A673 (cell line): Measurements from ENCODE around the gene SEPTIN10. TPM values are rescaled to one million over a fixed set of nuclear protein-coding genes. Genes with fewer than 3 reads are reported as not detected.

Experiments
- BruUV-seq: library from RNA; stranded (reverse); fragments of 400-500 nt; replicated peaks from 2 replicates; lab custom pipeline; 2021; lab: Mats Ljungman, UMichigan
- CTCF ChIA-PET: fragments of 300-600 bp; sonication (Branson Sonifier 250); formaldehyde crosslinking; loops from one replicate; lab custom pipeline; 2022; ENCODE audit warnings: antibody characterized with exemption; lab: Charles Lee
- POLR2A ChIA-PET: fragments of 300-600 bp; sonication (Branson Sonifier 250); formaldehyde crosslinking; loops from one replicate; lab custom pipeline; 2022; ENCODE audit warnings: antibody characterized with exemption; ENCODE audit not compliant: low non-redundant PET; lab: Charles Lee
- DNase-seq: peaks from one replicate; pipeline ENCODE4 v3.0.0-alpha.2; 2015; ENCODE audit warnings: low spot score
- H3K27ac ChIP-seq: fragments of 200-600 bp; sonication (generic); 2 replicates; pipeline ENCODE4 v1.5.1; 2016; ENCODE audit warnings: mixed run types, low read depth, mild to moderate bottlenecking, mixed read lengths, antibody characterized with exemption, low read length; ENCODE audit not compliant: poor library complexity, severe bottlenecking
- H3K27me3 ChIP-seq: fragments of 200-600 bp; sonication (generic); replicated peaks from 2 replicates; pipeline ENCODE4 v1.6.1; 2017; ENCODE audit warnings: mixed run types, low read depth, mild to moderate bottlenecking, mixed read lengths, antibody characterized with exemption, low read length; ENCODE audit not compliant: insufficient read depth, poor library complexity
- H3K36me3 ChIP-seq: fragments of 200-600 bp; sonication (generic); 2 replicates; pipeline ENCODE4 v1.6.1; 2016; ENCODE audit warnings: mixed run types, mild to moderate bottlenecking, mixed read lengths, antibody characterized with exemption, low read length; ENCODE audit not compliant: insufficient read depth, poor library complexity, severe bottlenecking
- H3K4me1 ChIP-seq: fragments of 200-600 bp; sonication (generic); 2 replicates; pipeline ENCODE4 v1.6.1; 2017; ENCODE audit warnings: mixed run types, mild to moderate bottlenecking, mixed read lengths, antibody characterized with exemption, low read length; ENCODE audit not compliant: insufficient read depth, poor library complexity, severe bottlenecking
- H3K4me3 ChIP-seq: fragments of 200-600 bp; sonication (generic); 2 replicates; pipeline ENCODE4 v1.5.1; 2016; ENCODE audit warnings: low read depth, mixed run types, mild to moderate bottlenecking, mixed read lengths, low read length; ENCODE audit not compliant: poor library complexity, severe bottlenecking
- H3K9me3 ChIP-seq: fragments of 200-600 bp; sonication (generic); 2 replicates; pipeline ENCODE4 v1.6.1; 2016; ENCODE audit warnings: mixed run types, low read depth, mild to moderate bottlenecking, mixed read lengths, antibody characterized with exemption, low read length; ENCODE audit not compliant: poor library complexity, severe bottlenecking
- EZH2 ChIP-seq: fragments of 200-600 bp; sonication (generic); IDR thresholded peaks from 2 replicates; pipeline ENCODE4 v1.6.1; 2017; ENCODE audit warnings: borderline replicate concordance, low read depth, mild to moderate bottlenecking, mixed read lengths, antibody characterized with exemption, low read length; ENCODE audit not compliant: poor library complexity, severe bottlenecking
- intact Hi-C: fragments of 100-400 bp; cut with micrococcal nuclease; formaldehyde crosslinking; loops from one replicate; pipeline ENCODE4 v1.10.0; 2022; ENCODE audit not compliant: unreplicated experiment
- total RNA-seq: library from RNA; stranded (reverse); gene quantifications from 2 replicates; pipeline ENCODE4 v1.2.3, GENCODE V29; 2021
- TF ChIP-seq, protein P1 (sequence below): fragments of 300-800, 200-600 bp; sonication (generic); conservative IDR thresholded peaks from 2 replicates; pipeline ENCODE4 v1.5.1; 2017; ENCODE audit warnings: low read depth, mild to moderate bottlenecking, antibody characterized with exemption, low read length, moderate library complexity, mixed read lengths

SEPTIN10 gene
- total RNA-seq, 1 experiment from 2014 or later = 118 TPM

- no TSS peak for BruUV-seq
- Histone ChIP-seq H3K27me3 (no peaks in the 10 kb centered on the region), H3K4me1 (peaks cover 20% of the 10 kb centered on the region), H3K4me3 (peak overlapping the region; percentile 65), H3K36me3 (no peaks in the 10 kb centered on the region), H3K27ac (peak overlapping the region; percentile 89), H3K9me3 (no peaks in the 10 kb centered on the region)
- TF ChIP-seq, protein P1, sequence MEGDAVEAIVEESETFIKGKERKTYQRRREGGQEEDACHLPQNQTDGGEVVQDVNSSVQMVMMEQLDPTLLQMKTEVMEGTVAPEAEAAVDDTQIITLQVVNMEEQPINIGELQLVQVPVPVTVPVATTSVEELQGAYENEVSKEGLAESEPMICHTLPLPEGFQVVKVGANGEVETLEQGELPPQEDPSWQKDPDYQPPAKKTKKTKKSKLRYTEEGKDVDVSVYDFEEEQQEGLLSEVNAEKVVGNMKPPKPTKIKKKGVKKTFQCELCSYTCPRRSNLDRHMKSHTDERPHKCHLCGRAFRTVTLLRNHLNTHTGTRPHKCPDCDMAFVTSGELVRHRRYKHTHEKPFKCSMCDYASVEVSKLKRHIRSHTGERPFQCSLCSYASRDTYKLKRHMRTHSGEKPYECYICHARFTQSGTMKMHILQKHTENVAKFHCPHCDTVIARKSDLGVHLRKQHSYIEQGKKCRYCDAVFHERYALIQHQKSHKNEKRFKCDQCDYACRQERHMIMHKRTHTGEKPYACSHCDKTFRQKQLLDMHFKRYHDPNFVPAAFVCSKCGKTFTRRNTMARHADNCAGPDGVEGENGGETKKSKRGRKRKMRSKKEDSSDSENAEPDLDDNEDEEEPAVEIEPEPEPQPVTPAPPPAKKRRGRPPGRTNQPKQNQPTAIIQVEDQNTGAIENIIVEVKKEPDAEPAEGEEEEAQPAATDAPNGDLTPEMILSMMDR = no peak
- no peak for TF ChIP-seq EZH2
- intact Hi-C loops = loop anchor here (5.0 kb wide), 1 partner anchor 68 kb away; no protein-coding TSS in a partner anchor
- ChIA-PET CTCF (no interaction called here), POLR2A (no interaction called here)
- DNase-seq = no peak
Measured at GRCh38 chr2:109614715-109615636, 1.2 kb upstream of the SEPTIN10 start.

GRCh38 chr2:109613081-109613921, 465 bp downstream of the SEPTIN10 start:
- H3K27ac ChIP-seq = peak overlapping the region; percentile 89
- POLR2A ChIA-PET = interaction anchor here (0.6 kb wide), 1 partner anchor 44 kb away, joined by 3 read pairs; no protein-coding TSS in a partner anchor
- H3K36me3 ChIP-seq = no peaks in the 10 kb centered on the region
- intact Hi-C loops = loop anchor here (5.0 kb wide), 1 partner anchor 66 kb away; no protein-coding TSS in a partner anchor
- CTCF ChIA-PET = no interaction called here
- peak overlapping the region; percentile 65 for H3K4me3 ChIP-seq
- BruUV-seq = no TSS peak
- TF ChIP-seq EZH2 = no peak
- TF ChIP-seq, protein P1 = no peak
- no peaks in the 10 kb centered on the region for H3K27me3 ChIP-seq
- H3K9me3 ChIP-seq = no peaks in the 10 kb centered on the region
- peak; percentile 58 for DNase-seq
- H3K4me1 ChIP-seq = peaks cover 36% of the 10 kb centered on the region

- ChIA-PET POLR2A (no interaction called here), CTCF (no interaction called here)
- peaks cover 53% of the 10 kb centered on the region for H3K4me1 ChIP-seq
- no peaks in the 10 kb centered on the region for H3K9me3 ChIP-seq
- DNase-seq = peak; percentile 26
- H3K4me3 ChIP-seq = peak overlapping the region; percentile 65
- H3K27ac ChIP-seq = peak overlapping the region; percentile 93
- no peaks in the 10 kb centered on the region for H3K36me3 ChIP-seq
- BruUV-seq = no TSS peak
- intact Hi-C loops = loop anchor here (5.0 kb wide), 1 partner anchor 64 kb away; no protein-coding TSS in a partner anchor
- no peaks in the 10 kb centered on the region for H3K27me3 ChIP-seq
- TF ChIP-seq, protein P1 = no peak
- no peak for TF ChIP-seq EZH2
Measured at GRCh38 chr2:109611467-109612095, 2.2 kb downstream of the SEPTIN10 start.
